NCI-H345 (cell line): Measurements from ENCODE around the gene MICALL2.

Experiments
- DNase-seq: peaks from one replicate; lab custom pipeline; 2025; lab: John Stamatoyannopoulos, UW

MICALL2 gene

GRCh38 chr7:1433128-1433920, 25.9 kb downstream of the MICALL2 start:
- no peak for DNase-seq

- DNase-seq = peak; percentile 73
These were observed 26.7 kb downstream of the MICALL2 start for GRCh38 chr7:1432411-1433082.

- peak; percentile 33 for DNase-seq
These were observed 27.5 kb downstream of the MICALL2 start for GRCh38 chr7:1431634-1432380.

- no peak for DNase-seq
These were observed 28.0 kb downstream of the MICALL2 start for GRCh38 chr7:1431226-1431625.

GRCh38 chr7:1430056-1430845, 29.0 kb downstream of the MICALL2 start:
- DNase-seq = no peak

GRCh38 chr7:1428941-1429501, 30.2 kb downstream of the MICALL2 start:
- DNase-seq = no peak

- DNase-seq = no peak
These were observed 32.1 kb downstream of the MICALL2 start for GRCh38 chr7:1427064-1427657.

- no peak for DNase-seq
These were observed 32.8 kb downstream of the MICALL2 start for GRCh38 chr7:1426474-1426873.

GRCh38 chr7:1425292-1426136, 33.8 kb downstream of the MICALL2 start:
- no peak for DNase-seq

- no peak for DNase-seq
These were observed 35.2 kb downstream of the MICALL2 start for GRCh38 chr7:1424041-1424440.

- no peak for DNase-seq
These were observed 35.9 kb downstream of the MICALL2 start for GRCh38 chr7:1423264-1423811.

- DNase-seq = peak; percentile 87
These were observed 36.6 kb downstream of the MICALL2 start for GRCh38 chr7:1422512-1423263.

- DNase-seq = no peak
These were observed 37.3 kb downstream of the MICALL2 start for GRCh38 chr7:1421946-1422345.

GRCh38 chr7:1421020-1421790, 38.1 kb downstream of the MICALL2 start:
- no peak for DNase-seq

GRCh38 chr7:1419688-1420087, 39.6 kb downstream of the MICALL2 start:
- no peak for DNase-seq

GRCh38 chr7:1419310-1419634, 40.0 kb downstream of the MICALL2 start:
- DNase-seq = no peak

GRCh38 chr7:1418505-1419309, 40.6 kb downstream of the MICALL2 start:
- DNase-seq = peak; percentile 47
